Skeletal muscle tissue (tissue), 2 donors: Measurements from ENCODE around the gene ADPRHL1. TPM values are rescaled to one million over a fixed set of nuclear protein-coding genes. Genes with fewer than 3 reads are reported as not detected.

Experiments used
- small RNA-seq: library from RNA; depleted of rRNA; stranded (forward); fragments of <200 nt; gene quantifications from one replicate; pipeline ENCODE3, GENCODE V24; 2014
- total RNA-seq: library from RNA; depleted of rRNA; stranded (reverse); fragments of >200 nt; gene quantifications from one replicate; pipeline ENCODE4 v1.2.3, GENCODE V29; 2014

Gene ADPRHL1
- total RNA-seq, 1 donor from 2014 or later, result 124 TPM

Small RNAs within 50 kb of the gene (small RNA-seq; reads per million reads assigned to genes)
- gene RNU1-16P, result 0.16 reads per million

Other genes with a start within 250 kb of the ADPRHL1 start
- gene PCID2, start 244.8 kb downstream of the ADPRHL1 start, total RNA-seq, result 36.0 TPM
- gene CUL4A, start 243.9 kb downstream of the ADPRHL1 start, total RNA-seq, result 67.3 TPM
- gene LAMP1, start 156.2 kb downstream of the ADPRHL1 start, total RNA-seq, result 77.2 TPM
- gene GRTP1, start 89.4 kb downstream of the ADPRHL1 start, total RNA-seq, result 3.7 TPM
- gene DCUN1D2, start 37.2 kb upstream of the ADPRHL1 start, total RNA-seq, result 7.8 TPM
- 30.8 TPM for gene TFDP1, start 131.3 kb upstream of the ADPRHL1 start, total RNA-seq
- gene ATP4B, start 204.7 kb upstream of the ADPRHL1 start, total RNA-seq, result not detected
- not detected for gene GRK1, start 213.7 kb upstream of the ADPRHL1 start, total RNA-seq